NCI-H510A treated with DMSO at 0.1 percent for 48 hours (cell line): ENCODE data around the gene SPATA24.
"Not testable (repeated sequence)": the region's sequence is repeated elsewhere in the genome, so short reads cannot be mapped to it uniquely, and the experiment has no call there.

ENCODE experiments used
- DNase-seq: peaks from one replicate; lab custom pipeline; 2025; lab: John Stamatoyannopoulos, UW

SPATA24 gene

DNA sequence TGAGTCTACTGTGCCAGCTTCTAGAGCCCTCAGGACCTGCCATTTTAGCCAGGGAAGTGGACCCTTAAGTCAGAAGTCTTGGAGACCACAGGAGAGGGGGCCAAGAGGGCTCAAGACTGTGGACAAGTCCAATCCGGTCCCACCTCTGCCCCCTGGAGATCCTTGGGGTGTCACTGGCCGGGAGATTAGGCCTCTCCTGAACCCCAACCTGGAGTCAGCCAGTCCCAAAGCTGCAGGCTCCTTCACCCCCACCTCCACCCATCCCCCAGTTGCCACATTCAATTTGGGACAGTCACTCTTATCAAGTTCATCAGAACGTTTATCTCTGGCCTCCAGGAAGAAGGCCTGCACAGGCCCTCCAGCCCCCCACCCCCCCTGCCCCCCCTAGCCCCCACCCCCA is 21.1 kb downstream of the SPATA24 start:
- DNase-seq = no peak

DNA sequence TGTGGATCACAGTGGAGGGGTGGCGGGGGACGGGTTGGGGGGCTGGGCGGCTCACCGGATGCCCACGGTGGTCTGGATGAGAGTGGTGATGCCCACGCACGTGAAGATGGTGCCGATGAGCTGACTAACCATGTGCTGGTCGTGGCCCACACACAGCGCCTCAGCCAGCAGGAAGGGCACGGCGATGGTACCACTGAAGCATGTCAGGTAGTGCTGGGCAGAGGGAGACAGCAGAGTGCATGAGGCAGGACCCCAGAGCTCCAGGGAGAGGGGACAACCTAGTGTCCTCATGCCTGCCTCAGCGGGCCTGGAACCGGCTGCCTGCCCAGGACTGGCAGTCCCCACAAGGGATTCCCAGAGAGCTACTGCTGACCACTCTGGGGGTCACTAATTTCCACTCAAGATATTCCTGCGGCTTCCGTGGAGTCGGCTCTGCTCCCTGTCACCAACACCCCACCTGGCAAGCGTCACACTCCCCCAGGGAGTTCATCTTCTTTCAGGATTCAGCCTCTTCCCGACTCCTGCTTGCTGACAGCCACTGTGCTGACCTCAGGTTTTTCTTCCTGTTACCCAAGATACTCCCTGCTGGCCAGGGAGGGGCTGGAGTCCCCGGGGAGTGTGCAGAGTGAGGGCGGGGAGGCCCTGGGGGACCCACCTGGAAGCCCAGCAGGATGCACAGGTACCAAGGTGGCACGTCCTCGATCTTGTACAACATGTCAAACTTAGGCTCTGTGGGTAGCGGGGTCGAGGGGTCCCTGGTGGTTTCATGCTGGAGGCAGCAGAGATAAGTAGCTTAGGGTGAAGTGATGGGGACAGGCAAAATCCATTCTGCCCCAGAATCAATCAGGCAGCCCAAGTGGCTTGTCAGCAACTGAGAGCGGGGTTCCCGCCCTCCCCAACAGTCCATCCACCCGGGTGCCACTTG is 21.8 kb downstream of the SPATA24 start:
- DNase-seq = no peak

DNA sequence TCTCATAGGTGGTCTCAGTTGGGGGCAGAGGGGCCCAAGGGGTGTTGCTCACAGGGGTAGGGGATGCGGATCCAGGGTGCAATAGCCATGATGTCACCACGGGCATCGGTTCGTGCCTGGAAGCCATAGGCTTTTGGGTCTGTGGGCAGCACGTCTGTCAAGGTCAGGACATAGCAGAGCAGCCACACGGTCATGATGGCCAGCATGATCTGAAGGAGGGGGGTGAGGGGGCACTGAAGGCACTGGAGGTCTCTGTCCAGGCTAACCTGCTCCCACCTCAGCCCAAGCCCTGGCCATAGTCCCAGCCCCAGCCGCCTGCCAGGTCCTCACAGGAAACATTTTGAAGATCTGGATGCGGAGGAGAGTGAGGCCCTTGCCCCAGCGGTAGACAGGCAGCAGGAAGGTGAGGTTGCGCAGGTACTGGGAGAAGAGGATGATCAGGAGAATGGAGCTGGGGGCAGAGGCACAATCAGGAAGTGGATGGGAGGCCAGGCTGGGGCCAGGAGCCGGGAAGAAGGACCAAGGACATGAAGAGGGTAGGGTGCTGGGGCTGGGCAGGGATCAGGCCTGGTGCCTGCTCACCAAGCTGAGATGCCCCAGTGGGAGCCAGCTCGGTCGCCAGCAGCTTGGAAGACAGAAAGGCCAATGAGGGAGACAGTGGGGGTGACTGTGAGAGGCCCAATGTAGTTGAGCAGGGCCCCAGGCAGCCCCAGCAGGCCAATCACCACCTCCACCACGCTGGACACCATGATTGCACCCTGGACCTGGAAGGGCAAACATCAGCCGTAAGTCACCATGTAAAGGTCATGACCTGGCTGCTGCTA is 24.1 kb downstream of the SPATA24 start:
- no peak for DNase-seq

DNA sequence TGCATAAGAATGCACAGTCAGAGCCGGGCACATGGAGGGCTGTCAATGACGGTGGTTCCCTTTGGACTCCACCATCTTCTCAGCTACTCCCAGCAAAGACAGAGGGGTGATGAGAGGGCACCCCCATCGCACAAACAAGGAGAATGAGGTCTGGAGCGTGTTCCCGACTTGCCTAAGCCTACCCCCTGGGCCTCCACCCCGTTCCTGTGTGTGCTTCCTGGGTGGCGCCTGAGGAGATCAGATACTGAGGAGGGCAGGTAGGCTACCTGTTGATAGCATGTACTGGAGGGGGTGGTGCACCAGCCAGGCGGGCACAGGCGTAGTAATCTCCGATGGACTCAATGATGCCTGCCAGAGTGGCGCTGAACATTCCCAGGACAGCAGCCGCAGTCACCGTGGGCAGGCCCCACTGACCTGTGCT is 24.9 kb downstream of the SPATA24 start:
- DNase-seq = no peak

- no peak for DNase-seq
Observed at GRCh38 chr5:139378101-139378825, 25.6 kb downstream of the SPATA24 start.

DNA sequence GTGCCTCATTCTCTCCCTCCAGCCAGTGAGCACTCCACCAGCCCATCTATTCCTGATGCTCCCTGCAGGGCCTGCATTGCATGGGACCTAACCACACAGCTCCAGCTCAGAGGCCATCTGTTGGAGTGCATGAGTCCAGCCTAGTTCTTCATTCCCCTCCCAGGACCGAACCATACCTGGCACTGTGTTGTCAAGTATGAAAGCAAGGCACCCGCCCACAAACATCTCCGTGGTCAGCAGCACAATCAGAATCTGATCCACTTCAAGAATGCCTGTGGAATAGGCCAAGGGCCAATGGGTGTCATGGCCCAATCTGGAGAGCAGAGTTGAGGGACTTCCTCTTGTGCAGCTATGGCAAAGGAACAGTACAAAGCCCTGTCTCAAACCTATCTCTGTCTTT is 26.7 kb downstream of the SPATA24 start:
- DNase-seq = no peak

GRCh38 chr5:139376364-139376763 is 27.5 kb downstream of the SPATA24 start:
- DNase-seq = no peak

DNA sequence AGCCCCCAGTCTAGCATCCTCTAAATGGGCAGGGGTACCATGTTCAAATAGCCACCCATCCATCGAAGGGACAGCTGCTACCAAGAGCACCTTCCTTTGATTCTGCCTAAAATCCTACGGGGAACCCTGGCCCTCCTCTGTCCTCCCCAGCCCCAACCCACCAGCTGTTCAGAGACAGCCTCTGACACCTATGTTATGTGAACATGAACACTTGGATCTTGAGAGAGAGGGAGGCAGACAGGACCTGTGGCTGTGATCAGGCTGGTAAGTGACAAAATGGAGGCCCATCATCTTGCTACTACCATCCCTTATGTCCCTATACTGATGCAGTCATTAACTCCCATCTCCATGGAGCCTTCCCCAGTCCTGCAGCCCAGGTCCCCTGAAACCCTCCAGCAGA is 29.0 kb downstream of the SPATA24 start:
- no peak for DNase-seq

- DNase-seq = no peak
Observed at GRCh38 chr5:139371482-139372435, 32.1 kb downstream of the SPATA24 start.

- no peak for DNase-seq
Observed at GRCh38 chr5:139369181-139369580, 34.7 kb downstream of the SPATA24 start.

- no peak for DNase-seq
Observed at GRCh38 chr5:139368613-139369012, 35.3 kb downstream of the SPATA24 start.

- DNase-seq = no peak
Observed at GRCh38 chr5:139364466-139364865, 39.4 kb downstream of the SPATA24 start.

- no peak for DNase-seq
Observed at GRCh38 chr5:139363937-139364336, 40.0 kb downstream of the SPATA24 start.

- no peak for DNase-seq
Observed at GRCh38 chr5:139361835-139362429, 42.0 kb downstream of the SPATA24 start.

DNA sequence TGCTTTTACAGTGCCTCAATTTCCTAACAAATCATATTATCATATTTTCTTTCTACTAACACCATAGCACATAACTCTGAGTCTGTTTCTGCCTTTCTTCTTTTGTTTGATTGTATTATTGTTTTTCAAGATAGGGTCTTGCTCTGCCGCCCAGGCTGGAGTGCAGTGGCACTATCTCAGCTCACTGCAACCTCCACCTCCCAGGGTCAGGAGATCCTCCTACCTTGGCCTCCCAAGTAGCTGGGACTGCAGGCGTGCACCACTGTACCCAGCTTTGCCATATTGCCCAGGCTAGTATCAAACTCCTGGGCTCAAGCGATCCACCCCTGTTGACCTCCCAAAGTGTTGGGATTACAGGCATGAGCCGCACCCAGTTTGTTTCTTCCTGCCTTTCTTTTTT is 43.5 kb downstream of the SPATA24 start:
- DNase-seq = no peak

- DNase-seq = no peak
Observed at GRCh38 chr5:139358064-139358463, 45.8 kb downstream of the SPATA24 start.

GRCh38 chr5:139355900-139356299 is 48.0 kb downstream of the SPATA24 start:
- DNase-seq = not testable (repeated sequence)

DNA sequence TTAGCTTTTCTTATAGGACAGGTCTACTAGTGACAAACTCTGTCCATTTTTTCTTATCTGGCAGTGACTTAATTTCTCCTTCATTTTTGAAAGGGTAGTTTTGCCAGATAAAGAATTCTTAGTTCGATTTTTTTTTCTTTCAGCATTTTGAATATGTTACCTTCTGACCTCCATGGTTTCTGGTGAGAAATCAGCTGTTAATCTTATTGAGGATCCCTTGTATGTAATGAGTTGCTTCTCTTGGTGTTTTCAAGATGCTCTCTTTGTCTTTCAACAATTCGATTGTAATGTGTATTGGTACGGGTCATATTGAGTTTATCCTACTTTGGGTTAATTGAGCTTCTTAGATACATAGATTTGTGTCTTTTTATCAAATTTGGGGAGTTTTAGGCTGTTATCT is 49.7 kb downstream of the SPATA24 start:
- no peak for DNase-seq

GRCh38 chr5:139347863-139348262 is 56.0 kb downstream of the SPATA24 start:
- DNase-seq = not testable (repeated sequence)
